Esophagus mucosa (tissue), 1 donor: ENCODE results near the gene OCLN. TPM values are rescaled to one million over a fixed set of nuclear protein-coding genes. Genes with fewer than 3 reads are reported as not detected.
"Not testable (repeated sequence)": the region's sequence is repeated elsewhere in the genome, so short reads cannot be mapped to it uniquely, and the experiment has no call there.

ENCODE experiments used
- ATAC-seq: fragments of 200-7000 bp; cut with Tn5 transposase; one replicate; pipeline ENCODE4 v1.9.1; 2020
- total RNA-seq: library from RNA; stranded (reverse); gene quantifications from one replicate; pipeline ENCODE4 v1.2.4, GENCODE V29; 2023
- donor health status: DM: yes; HTN: yes; CAD: no.

OCLN gene
- total RNA-seq, 1 donor from 2014 or later: 58.1 TPM

DNA sequence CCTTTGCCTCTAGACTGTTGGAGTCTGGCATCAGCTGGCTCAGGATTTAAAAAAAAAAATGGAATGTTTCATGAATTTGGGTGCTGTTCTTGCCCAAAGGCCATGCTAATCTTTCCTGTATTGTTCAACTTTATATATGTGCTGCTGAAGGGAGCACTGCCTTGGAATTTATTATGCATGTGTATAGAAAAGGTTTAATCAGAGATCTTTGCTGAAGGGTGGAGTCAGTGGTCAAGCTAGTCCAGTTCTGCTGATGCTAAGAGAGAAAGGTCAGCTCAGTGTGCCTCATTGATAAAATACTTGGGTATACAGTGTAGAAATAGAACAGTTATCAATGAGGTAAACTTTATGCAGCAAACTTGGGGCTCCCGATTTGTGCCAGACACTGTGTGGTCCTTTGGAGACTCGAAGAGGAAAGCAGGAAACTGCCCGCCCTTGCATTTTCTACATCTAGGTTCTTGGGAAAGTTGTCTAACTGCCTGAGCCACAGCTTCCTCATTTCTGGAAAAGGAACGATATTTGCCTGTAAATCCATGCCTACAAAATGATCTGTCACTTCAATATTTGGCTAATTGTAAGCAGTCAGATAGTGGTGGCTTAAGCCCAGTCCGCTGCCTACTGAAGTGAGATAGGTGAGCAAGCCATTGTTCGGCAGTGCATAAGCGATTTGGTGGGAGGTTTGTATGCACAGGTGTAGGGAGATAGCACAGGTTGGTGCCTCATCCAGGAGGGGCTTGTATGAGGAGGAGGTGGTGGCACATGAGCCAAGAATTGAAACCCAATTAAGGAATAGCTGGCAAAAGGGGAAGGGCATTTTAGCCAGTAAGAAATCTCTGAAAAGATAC, 38.2 kb downstream of the OCLN start:
- no peak for ATAC-seq

DNA sequence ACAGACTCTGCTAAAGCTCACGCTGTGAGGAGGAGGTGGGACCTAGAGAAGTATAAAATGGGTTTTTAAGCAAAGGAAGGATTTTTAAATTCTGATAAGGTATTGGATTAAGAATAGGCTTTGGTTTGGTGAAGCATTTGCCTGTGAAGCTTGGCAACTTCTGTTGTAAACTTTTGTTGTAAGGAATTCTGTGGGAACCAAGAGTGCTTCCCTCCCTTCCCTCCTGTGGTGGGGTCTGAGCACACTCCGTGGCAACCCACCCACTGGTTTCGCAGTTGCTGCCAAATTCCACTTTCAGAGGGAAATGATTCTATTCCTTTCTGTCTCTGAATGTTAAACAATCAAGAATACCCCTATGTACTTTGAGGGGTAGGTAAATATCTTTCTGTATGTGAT, 38.8 kb downstream of the OCLN start:
- no peak for ATAC-seq

DNA sequence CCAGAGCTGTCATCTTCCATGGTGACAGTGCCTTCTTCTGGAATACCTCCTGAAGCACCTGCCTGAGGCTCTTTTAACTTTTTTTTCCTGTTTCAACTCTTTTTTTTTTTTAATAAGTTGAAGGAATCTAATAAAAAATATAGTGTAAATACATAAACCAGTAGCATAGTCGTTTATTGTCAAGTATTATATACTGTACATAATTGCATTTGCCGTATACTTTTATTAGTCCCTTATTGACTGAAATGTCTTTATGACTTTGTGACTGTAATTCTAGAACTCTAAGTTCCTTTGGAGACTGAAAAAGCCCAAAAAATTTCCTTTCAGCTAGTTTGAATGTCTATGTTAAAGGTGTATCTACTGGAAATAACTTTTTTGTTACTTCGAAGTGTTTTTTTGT, 45.3 kb downstream of the OCLN start:
- not testable (repeated sequence) for ATAC-seq

DNA sequence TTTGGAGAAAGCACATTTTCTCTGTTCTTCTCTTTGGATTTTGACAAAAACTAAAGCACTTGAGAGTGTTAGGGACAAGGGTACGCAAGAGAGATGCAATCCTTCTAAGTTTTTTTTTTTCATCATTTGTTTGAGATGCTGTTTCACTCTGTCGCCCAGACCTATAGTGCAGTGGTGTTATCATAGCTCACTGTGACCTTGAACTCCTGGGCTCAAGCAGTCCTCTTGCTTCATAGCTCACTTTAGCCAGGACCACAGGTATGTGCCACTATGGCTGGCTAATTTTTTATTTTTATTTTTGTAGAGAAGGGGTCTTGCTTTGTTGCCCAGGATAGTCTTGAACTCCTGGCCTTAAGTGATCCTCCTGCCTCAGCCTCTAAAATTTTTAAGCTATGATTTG, 46.1 kb downstream of the OCLN start:
- not testable (repeated sequence) for ATAC-seq

DNA sequence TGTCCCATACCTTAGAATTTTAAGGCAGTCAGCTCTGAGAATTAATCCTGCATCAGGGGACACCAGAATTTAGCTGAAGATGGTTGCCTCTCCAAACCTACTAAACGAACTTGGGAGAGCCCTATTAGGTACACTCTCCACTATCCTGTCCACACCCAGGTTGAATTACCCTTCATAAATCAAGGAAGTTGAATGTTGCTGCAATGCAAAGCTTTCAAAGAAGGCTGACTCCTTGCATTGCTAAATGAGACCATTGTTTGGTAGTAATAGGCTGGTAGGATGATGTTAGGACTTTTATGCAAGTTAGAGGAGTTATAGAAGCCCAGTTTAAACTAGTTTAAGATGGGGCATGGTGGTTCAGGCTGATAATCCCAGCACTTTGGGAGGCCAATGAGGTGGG, 48.8 kb downstream of the OCLN start:
- peak; percentile 38 for ATAC-seq

DNA sequence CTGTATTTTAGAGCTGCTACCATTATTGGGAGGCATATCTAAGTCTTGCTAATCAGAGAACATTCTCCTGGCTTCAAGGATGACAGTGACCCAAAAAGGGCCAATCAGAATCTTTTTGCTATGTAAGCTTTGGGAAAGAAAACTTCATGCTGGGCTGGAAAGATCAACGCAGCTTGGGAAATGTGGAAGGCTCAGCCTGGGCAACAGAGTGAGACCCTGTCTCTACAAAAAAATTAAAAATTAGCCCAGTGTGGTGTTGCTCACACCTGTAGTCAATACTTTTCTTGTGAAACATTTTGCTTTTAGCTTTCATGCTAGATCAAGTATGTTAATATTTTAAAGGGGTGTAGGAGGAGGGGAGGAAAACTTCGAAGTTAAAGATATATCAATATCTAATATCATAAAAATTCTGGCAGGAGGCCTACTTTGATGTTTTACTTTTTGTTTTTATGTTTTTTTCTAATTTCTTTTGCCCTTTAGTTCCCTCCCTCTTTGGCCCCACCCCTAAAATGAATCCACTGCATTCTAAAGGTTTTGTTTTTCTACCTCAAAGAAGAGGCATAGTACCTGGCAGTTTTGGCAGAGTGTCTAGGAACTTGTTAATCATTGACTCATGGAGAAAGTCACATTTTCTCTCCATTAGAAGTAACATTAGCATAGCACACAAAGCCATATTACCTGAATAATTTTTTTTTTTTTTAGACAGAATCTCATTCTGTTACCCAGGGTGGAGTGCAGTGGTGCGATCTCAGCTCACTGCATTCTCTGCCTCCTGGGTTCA, 50.4 kb downstream of the OCLN start:
- ATAC-seq: not testable (repeated sequence)

DNA sequence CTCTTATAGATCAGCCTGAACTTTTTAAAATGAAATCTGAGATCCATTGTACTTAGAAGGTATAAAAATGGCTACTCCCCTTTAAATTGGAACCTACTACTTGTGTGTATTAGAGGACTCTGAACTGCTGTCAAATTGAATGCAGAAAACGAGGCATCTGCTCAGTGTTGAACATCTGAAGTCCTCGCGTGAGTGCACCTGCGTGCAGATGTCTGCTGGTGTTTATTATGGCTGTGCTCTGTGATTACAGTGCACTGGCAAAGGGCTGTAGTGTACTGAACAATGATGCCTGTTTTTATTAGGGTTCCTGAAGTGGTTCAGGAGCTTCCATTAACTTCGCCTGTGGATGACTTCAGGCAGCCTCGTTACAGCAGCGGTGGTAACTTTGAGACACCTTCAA, 52.0 kb downstream of the OCLN start:
- not testable (repeated sequence) for ATAC-seq

DNA sequence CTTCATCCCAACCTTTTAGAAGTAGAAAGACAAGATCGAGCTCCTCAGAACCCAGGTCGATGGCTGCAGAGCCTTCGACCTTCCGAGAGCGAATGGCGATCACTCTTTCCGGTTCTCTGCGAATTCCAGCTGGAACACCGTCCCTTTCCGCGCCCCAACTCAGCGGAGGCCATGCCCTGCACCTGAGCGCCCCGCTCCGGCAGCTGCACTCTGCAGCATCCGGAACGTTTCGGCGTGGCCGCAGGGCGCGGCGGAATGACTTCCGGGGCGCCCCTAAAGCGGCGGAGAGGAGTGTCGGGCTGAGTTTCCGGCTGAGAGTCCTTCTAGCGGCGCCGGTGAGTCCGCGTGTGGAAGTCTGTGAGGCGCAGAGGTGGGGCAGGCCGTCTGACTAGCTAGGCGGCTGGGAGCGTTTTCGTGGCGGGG, 67.3 kb downstream of the OCLN start, which contains the start of gene GTF2H2C:
TSS of gene GTF2H2C (plus strand) at position 284 of the 423 bp plus-strand sequence. CDS start 4,942 bp downstream, outside the sequence.
- peak; percentile 99 for ATAC-seq

DNA sequence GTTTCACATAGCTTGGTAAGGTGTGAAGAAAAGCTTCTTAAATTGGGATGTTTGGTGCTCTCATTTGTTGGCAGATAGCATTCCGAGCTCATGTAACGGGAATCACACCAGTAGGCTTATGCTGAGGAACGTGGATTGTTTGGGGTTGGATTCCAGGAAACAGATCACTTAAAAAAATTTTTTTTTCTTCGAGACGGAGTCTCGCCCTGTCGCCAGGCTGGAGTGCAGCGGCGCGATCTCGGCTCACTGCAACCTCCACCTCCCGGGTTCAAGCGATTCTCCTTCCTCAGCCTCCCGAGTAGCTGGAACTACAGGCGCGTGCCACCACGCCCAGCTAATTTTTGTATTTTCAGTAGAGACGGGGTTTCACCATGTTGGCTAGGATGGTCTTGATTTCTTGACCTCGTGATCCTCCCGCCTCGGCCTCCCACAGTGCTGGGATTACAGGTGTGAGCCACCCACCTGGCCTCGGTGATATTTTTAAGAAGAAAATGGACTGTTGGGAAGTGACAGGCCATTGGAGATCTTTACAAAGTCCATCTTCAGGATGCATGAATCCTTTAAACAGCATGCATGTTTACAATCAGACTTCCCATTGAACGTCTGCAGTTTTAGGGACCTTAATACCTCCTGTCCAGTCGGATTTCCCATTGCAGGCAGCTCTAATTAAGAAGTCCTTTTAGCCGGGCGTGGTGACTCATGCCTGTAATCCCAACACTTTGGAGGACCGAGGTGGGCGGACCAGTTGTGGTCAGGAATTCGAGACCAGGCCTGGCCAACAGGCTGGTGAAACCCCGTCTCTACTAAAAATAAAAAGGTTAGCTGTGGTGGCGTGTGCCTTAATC, 68.2 kb downstream of the OCLN start:
- ATAC-seq: peak; percentile 19

DNA sequence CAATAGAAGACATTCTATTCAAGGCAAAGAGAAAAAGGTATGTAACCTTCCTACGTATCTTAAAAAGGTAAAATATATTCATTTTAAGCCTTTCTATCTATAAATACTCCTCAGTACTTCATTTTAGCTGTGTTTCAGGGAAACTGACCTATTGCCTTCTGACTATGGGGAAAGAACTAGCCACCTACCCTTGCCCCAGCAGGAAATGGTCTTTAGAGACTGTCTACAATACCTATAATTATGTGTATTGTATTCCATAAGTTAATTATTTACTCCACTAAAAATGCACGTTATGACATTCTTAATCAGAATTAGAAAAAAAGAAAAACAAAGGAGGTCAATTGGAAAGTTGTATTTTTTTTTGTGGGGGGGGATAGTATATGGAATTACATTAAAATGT, 73.6 kb downstream of the OCLN start:
- not testable (repeated sequence) for ATAC-seq

DNA sequence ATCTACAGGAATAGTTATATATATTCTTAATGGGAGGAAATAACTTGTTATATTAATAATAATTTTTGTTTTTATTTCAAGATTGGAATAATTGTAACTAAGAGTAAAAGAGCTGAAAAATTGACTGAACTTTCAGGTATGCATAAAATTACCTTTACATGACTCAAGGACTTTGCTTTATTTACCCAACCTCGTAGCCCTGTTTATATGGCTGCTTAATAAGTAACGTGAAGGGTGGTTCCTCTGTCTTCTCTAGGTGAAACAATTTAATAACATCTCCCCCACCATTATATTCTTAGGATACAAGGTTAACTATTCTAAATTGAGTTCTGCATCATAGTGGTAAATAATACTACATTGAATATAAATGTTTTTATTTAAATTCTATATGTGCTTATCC, 75.5 kb downstream of the OCLN start:
- ATAC-seq: not testable (repeated sequence)

DNA sequence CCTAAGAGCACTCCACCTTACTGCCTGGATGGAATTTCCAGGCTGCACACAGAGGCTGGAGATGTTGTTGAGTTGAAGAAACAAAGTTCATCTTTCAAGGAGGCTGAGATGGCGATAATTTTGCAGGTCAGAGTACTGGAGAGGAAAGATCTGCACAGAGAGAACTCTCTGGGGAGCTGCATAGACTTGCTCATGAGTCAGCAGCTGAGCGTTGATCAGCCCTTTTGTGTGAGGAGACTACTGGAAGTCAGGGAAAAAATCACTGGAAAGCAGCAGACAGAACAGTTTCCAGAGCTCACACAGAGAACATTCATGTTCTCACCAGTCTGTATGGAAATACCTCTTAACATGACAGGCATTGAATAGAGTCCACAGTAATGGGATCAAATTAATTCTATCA, 90.8 kb downstream of the OCLN start:
- ATAC-seq: peak; percentile 75

DNA sequence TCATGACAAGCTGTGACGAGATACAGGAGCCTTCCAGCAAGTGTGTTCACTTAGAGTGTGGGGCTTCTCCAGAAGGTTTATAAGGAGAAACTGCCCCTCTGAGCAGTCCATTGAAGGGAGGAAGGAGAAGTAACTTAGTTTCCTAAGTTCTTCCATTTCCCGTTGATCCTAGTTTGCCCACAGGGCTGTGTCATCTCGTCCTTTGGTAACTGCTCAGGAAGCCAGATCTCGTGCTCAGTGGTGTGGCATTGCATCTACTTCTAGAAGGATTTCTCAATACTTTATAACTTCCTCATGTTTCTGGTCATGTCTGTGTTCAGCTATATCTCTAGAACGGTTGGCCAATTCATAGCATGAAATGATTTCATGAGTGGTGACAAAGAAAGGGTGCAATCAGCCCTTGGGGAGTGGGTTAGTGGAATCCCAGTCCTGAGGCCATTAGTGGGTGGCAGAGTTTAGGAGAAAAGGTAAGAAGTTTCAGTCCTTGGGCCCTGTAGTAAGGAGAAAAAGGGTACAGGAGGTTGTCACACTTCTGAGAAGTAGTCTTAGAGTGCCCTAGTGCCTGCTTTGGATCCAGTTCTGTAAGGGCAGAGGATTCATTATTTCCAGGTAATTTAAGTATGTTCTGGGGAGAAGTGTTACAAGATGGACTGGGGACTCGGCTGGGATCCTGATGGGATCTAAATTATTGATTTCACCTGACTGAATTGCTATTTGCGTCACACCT, 103.7 kb downstream of the OCLN start:
- peak; percentile 22 for ATAC-seq

DNA sequence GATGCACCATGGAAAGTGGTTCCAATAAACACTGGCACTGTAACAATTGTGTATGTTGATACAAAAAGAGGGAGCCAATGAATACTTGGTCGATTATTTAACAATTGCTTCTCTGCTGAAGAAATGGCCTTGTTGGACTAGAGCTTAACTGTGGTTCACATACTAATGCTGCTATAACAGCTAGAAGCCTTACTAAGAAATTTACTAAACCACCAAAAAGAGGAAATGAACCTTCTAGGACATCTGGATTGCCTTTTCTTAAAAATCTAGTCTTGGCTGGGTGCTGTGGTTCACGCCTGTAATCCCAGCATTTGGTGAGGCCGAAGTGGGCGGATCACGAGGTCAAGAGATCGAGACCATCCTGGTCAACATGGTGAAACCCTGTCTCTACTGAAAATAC, 109.4 kb downstream of the OCLN start:
- ATAC-seq: not testable (repeated sequence)

DNA sequence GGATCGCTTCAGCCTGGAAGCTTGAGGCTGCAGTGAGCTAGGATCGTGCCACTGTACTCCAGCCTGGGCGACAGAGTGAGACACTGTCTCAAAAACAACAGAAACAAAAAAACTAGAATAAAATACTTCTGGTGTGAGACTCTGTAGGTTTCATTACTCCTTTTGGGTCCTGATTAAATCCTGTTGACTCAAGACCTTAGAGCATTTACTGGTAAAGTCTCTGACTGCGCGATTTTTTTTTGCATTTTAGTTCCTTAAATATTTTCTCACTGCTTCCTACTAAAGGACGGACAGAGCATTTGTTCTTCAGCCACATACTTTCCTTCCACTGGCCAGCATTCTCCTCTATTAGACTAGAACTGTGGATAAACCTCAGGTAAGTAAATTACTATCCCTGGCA, 114.2 kb downstream of the OCLN start:
- ATAC-seq: not testable (repeated sequence)

Other genes with a start within 250 kb of the OCLN start
- 5.2 TPM for gene CCDC125, start 160.0 kb upstream of the OCLN start, total RNA-seq
- 15.6 TPM for gene AK6, start 123.3 kb upstream of the OCLN start, total RNA-seq
- 49.7 TPM for gene TAF9, start 123.3 kb upstream of the OCLN start, total RNA-seq
- gene RAD17, start 123.0 kb upstream of the OCLN start, total RNA-seq: 14.0 TPM
- 25.7 TPM for gene MARVELD2, start 77.7 kb upstream of the OCLN start, total RNA-seq
- 12.9 TPM for gene GTF2H2C, start 67.4 kb downstream of the OCLN start, total RNA-seq